GM23338 (cell line): ENCODE measurements around the gene HEATR5B.

Source experiments
- CTCF ChIP-seq, 2 experiments: fragments of 200-600 bp in 1 of 2; sonication (generic) in 1 of 2; conservative IDR thresholded peaks; 2 replicates each; pipeline versions ENCODE4 v1.5.1 to v1.6.1; 2016 to 2017; ENCODE audit warnings: antibody characterized with exemption in 2 of 2, low read depth in 2 of 2, mild to moderate bottlenecking in 2 of 2, moderate library complexity in 1 of 2
- EZH2phosphoT487 ChIP-seq: fragments of 200-600 bp; sonication (generic); IDR thresholded peaks from one replicate; pipeline ENCODE4 v1.8.1; 2018; ENCODE audit warnings: antibody characterized with exemption; ENCODE audit not compliant: unreplicated experiment

- TF ChIP-seq CTCF (conservative IDR thresholded peaks at IDR 0.05; ENCODE audit: low read depth in 2 of 2): no peak
- TF ChIP-seq EZH2phosphoT487: no peak
Measured at GRCh38 chr2:36966370-36967235, 117.6 kb downstream of the HEATR5B start, which contains the start of gene STRN.
